K562 (cell line): Measurements from ENCODE around the gene TGFBR1. TPM values are rescaled to one million over a fixed set of nuclear protein-coding genes. Genes with fewer than 3 reads are reported as not detected.

Source experiments
- ATAC-seq: fragments of 200-7000 bp; cut with Tn5 transposase; 3 replicates; pipeline ENCODE4 v1.9.1; 2020; ENCODE audit warnings: moderate library complexity
- BruUV-seq: library from RNA; stranded (reverse); fragments of 400-500 nt; replicated peaks from 2 replicates; lab custom pipeline; 2021; lab: Mats Ljungman, UMichigan
- CTCF ChIA-PET: fragments of 300-600 bp; formaldehyde crosslinking; extraction: SDS; loops from one replicate; lab custom pipeline; 2021; ENCODE audit warnings: low intra/inter-chr PET ratio; lab: Yijun Ruan, JAX
- POLR2A ChIA-PET: fragments of 300-600, 350-650 bp; sonication (Branson Sonifier 250); formaldehyde crosslinking; extraction: SDS; loops from one replicate; lab custom pipeline; 2021; ENCODE audit warnings: antibody characterized with exemption, inconsistent platforms; lab: Yijun Ruan, JAX
- DNase-seq, 4 experiments: peaks; one replicate each; pipeline versions ENCODE4 v3.0.0 to v3.0.0-alpha.2; 2011 to 2018; ENCODE audit warnings: low spot score in 3 of 4, mixed read lengths in 3 of 4; ENCODE audit errors: extremely low read depth in 1 of 4
- FAIRE-seq: peaks from 2 replicates; lab custom pipeline; 2011; peaks lifted over from hg19 to GRCh38; lab: Jason Lieb, UNC
- H2AFZ ChIP-seq: 2 replicates; pipeline ENCODE4 v1.6.0; 2011; ENCODE audit warnings: low read depth, low read length, control low read depth, inconsistent platforms
- H3K27ac ChIP-seq: fragments of 200-600 bp; 3 replicates; pipeline ENCODE4 v1.8.0; 2011; ENCODE audit warnings: low read depth, mild to moderate bottlenecking, control low read depth, inconsistent platforms, low read length, moderate library complexity, mixed read lengths; ENCODE audit errors: extremely low read depth
- H3K27me3 ChIP-seq, 2 experiments: fragments of 300-600 bp in 1 of 2; 2 replicates in 1 of 2; 3 replicates in 1 of 2; pipeline versions ENCODE4 v1.6.0 to v1.8.0; 2011; ENCODE audit warnings: inconsistent platforms in 2 of 2, low read length in 2 of 2, mild to moderate bottlenecking in 1 of 2, mixed read lengths in 1 of 2, moderate library complexity in 1 of 2; ENCODE audit not compliant: control insufficient read depth in 2 of 2, insufficient read depth in 2 of 2
- H3K36me3 ChIP-seq: fragments of 300-600 bp; 3 replicates; pipeline ENCODE4 v1.8.0; 2011; ENCODE audit warnings: mild to moderate bottlenecking, low read length, inconsistent platforms; ENCODE audit not compliant: control insufficient read depth, insufficient read depth
- H3K4me1 ChIP-seq, 2 experiments: fragments of 200-600 bp in 1 of 2; replicated peaks in 1 of 2; 2 replicates in 1 of 2; 3 replicates in 1 of 2; pipeline versions ENCODE4 v1.5.1 to v1.8.0; 2011; ENCODE audit warnings: inconsistent platforms in 2 of 2, low read length in 2 of 2, mild to moderate bottlenecking in 1 of 2, mixed read lengths in 1 of 2, moderate library complexity in 1 of 2; ENCODE audit not compliant: control insufficient read depth in 2 of 2, insufficient read depth in 2 of 2
- H3K4me2 ChIP-seq: 2 replicates; pipeline ENCODE4 v1.6.1; 2011; ENCODE audit warnings: low read length, control low read depth, inconsistent platforms, mixed read lengths; ENCODE audit not compliant: insufficient read depth
- H3K4me3 ChIP-seq: fragments of 200-600 bp; sonication (generic), shearing (Covaris generic); 2 replicates; pipeline ENCODE4 v1.5.1; 2016; ENCODE audit warnings: control low read depth, inconsistent platforms
- H3K79me2 ChIP-seq: fragments of 200-600 bp; 3 replicates; pipeline ENCODE4 v1.8.0; 2011; ENCODE audit warnings: low read length, inconsistent platforms; ENCODE audit not compliant: control insufficient read depth, insufficient read depth
- H3K9ac ChIP-seq, 2 experiments: 2 replicates each; pipeline versions ENCODE4 v1.6.0 to v1.6.1; 2011; ENCODE audit warnings: low read depth in 2 of 2, low read length in 2 of 2, control low read depth in 1 of 2, inconsistent platforms in 1 of 2, mild to moderate bottlenecking in 1 of 2, mixed read lengths in 1 of 2; ENCODE audit not compliant: insufficient read depth in 1 of 2
- H3K9me1 ChIP-seq: one replicate; pipeline ENCODE4 v1.6.0; 2011; ENCODE audit warnings: inconsistent platforms, mild to moderate bottlenecking, low read length, moderate library complexity; ENCODE audit not compliant: control insufficient read depth, insufficient read depth
- H3K9me3 ChIP-seq: replicated peaks from 2 replicates; pipeline ENCODE4 v1.5.1; 2011; ENCODE audit warnings: low read depth, low read length, inconsistent platforms; ENCODE audit not compliant: control insufficient read depth, insufficient read depth
- H4K20me1 ChIP-seq: replicated peaks from 2 replicates; pipeline ENCODE4 v1.6.1; 2011; ENCODE audit warnings: low read length, inconsistent platforms, mixed read lengths; ENCODE audit not compliant: control insufficient read depth, insufficient read depth
- EGR1 ChIP-seq: fragments of 450-650 bp; conservative IDR thresholded peaks from 2 replicates; pipeline ENCODE4 v1.6.1; 2017; ENCODE audit warnings: mild to moderate bottlenecking
- GATA2 ChIP-seq: sonication (generic); formaldehyde crosslinking; IDR thresholded peaks from 2 replicates; pipeline ENCODE4 v1.4.0; 2020; ENCODE audit warnings: mild to moderate bottlenecking, missing genetic modification reagents
- KDM2B ChIP-seq: fragments of 250-450 bp; sonication (Bioruptor Pico); IDR thresholded peaks from 2 replicates; pipeline ENCODE4 v1.8.0; 2021; ENCODE audit warnings: mild to moderate bottlenecking, moderate library complexity
- WGBS: fragments of 100-300 bp; shearing (Covaris generic); methylation state at CpG from one replicate; pipeline ENCODE4 v1.1.6; 2016; ENCODE audit warnings: low coverage, mixed read lengths; ENCODE audit not compliant: insufficient coverage; ENCODE audit errors: missing lambda C conversion rate; 5-methylcytosine and 5-hydroxymethylcytosine counted together
- in situ Hi-C: fragments of 300-500 bp; cut with MboI; formaldehyde crosslinking; loops from 4 replicates; pipeline ENCODE4 v1.15.0; 2018; ENCODE audit warnings: inconsistent platforms, mixed read lengths
- intact Hi-C: fragments of 100-400 bp; cut with micrococcal nuclease; formaldehyde crosslinking; loops from 2 replicates; pipeline ENCODE4 v1.14.2; 2022
- polyA plus RNA-seq, 8 experiments: library from polyadenylated mRNA; depleted of rRNA in 4 of 8; stranded (reverse) in 5 of 8; unstranded in 3 of 8; fragments of >200 nt; fragmentation: Nextera tagmentation in 2 of 8; fragmentation: Illumina TruSeq in 1 of 8; extraction: Ambion mirVana in 2 of 8; extraction: Trizol in 1 of 8; gene quantifications; 2 replicates each; pipeline versions ENCODE4 v1.2.1 to v1.2.3, GENCODE V29; 2011 to 2014; ENCODE audit warnings: inconsistent platforms in 1 of 8, missing spikeins in 1 of 8
- total RNA-seq, 7 experiments: library from RNA; depleted of rRNA in 6 of 7; stranded (reverse); fragments of >200 nt in 6 of 7; fragmentation: Illumina TruSeq in 2 of 7; extraction: Trizol in 2 of 7; gene quantifications; 2 replicates each; pipeline versions ENCODE4 v1.2.1 to v1.2.3, GENCODE V29; 2011 to 2021; ENCODE audit warnings: low replicate concordance in 1 of 7
- TF ChIP-seq, protein P1 (sequence below): fragments of 250-450 bp; sonication (Bioruptor Pico); IDR thresholded peaks from 2 replicates; pipeline ENCODE4 v1.5.1; 2021; ENCODE audit warnings: mild to moderate bottlenecking

The TGFBR1 gene
- total and polyA plus RNA-seq, 9 of the 15 experiments (the other 6 are each of a cell fraction or from before 2014, with no cell fraction given), result 15.5 to 62.4 (median 42.7) TPM

DNA sequence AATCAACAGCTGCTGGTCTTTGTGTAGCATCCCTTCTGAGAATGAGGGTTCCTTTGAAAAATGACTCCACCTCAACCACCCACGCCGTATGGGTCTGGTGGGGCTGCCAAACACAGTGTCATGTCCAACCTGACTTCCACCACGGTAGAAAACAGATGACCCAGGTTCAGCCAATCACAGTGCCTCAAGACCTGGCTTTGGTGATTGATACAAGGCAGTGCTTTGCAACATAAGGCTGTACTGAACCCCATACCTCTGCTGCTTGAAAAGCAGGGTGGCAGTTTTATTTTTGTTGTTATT lies 11.5 kb upstream of the TGFBR1 start:
- no peak overlapping the region for H3K4me3 ChIP-seq

GRCh38 chr9:99095565-99095964 lies 9.3 kb upstream of the TGFBR1 start:
- ChIA-PET CTCF (no interaction called here), POLR2A (interaction anchor here (0.6 to 5.9 kb wide), 8 partner anchors 9 to 94 kb away, joined by 3 to 53 read pairs (median 4); partner anchors contain the start of gene TGFBR1)
- FAIRE-seq, result no peak
- TF ChIP-seq, protein P1, sequence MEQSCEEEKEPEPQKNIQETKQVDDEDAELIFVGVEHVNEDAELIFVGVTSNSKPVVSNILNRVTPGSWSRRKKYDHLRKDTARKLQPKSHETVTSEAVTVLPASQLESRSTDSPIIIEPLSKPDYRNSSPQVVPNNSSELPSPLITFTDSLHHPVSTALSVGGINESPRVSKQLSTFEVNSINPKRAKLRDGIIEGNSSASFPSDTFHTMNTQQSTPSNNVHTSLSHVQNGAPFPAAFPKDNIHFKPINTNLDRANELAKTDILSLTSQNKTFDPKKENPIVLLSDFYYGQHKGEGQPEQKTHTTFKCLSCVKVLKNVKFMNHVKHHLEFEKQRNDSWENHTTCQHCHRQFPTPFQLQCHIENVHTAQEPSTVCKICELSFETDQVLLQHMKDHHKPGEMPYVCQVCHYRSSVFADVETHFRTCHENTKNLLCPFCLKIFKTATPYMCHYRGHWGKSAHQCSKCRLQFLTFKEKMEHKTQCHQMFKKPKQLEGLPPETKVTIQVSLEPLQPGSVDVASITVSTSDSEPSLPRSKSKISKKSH, result no peak
- TF ChIP-seq GATA2, result peak; percentile 77
- intact Hi-C loops, result no loop called here
- Histone ChIP-seq H3K9me3 (no peaks in the 10 kb centered on the region), H3K79me2 (no peaks in the 10 kb centered on the region), H3K27me3 (no peaks in the 10 kb centered on the region), H3K4me1 (peaks cover 9 to 37% of the 10 kb centered on the region in 2 experiments), H3K4me2 (peak overlapping the region; percentile 2; the same call in 1 of the 2 replicates), H3K27ac (no peak overlapping the region), H2AFZ (peak overlapping the region; percentile 93), H3K9ac (peak overlapping the region in 1 of 2 experiments; percentile 22; a peak in 1 of 4 replicates), H3K9me1 (no peaks in the 10 kb centered on the region), H4K20me1 (no peaks in the 10 kb centered on the region), H3K4me3 (no peak overlapping the region), H3K36me3 (no peaks in the 10 kb centered on the region)
- in situ Hi-C loops, result no loop called here
- no TSS peak for BruUV-seq
- ATAC-seq, result 0 out of 3 replicates have a peak, but pooled peaks have one; percentile 7
- 14% methylated on average over 3 of the region's 3 CpGs for WGBS
- no peak for DNase-seq

More for the DNA sequence above, 11.5 kb upstream of the TGFBR1 start:
- Histone ChIP-seq H4K20me1 (no peaks in the 10 kb centered on the region), H3K9me1 (no peaks in the 10 kb centered on the region), H3K9me3 (0 out of 2 replicates have a peak, but pooled peaks cover 6% of the 10 kb centered on the region), H3K9ac (no peak overlapping the region; a peak in 2 of 4 replicates), H3K4me2 (peak overlapping the region; percentile 52), H3K36me3 (no peaks in the 10 kb centered on the region), H3K4me1 (peaks cover 9 to 37% of the 10 kb centered on the region in 2 experiments), H2AFZ (peak overlapping the region; percentile 95), H3K27me3 (no peaks in the 10 kb centered on the region), H3K79me2 (no peaks in the 10 kb centered on the region), H3K27ac (peak overlapping the region; percentile 53; the same call in 1 of the 3 replicates)
- in situ Hi-C loops, result no loop called here
- FAIRE-seq (no peak), ATAC-seq (peak; percentile 67), DNase-seq (peak in 3 of 4 experiments; percentile 37 to 61 (median 41))
- ChIA-PET POLR2A (interaction anchor here (1.5 to 5.9 kb wide), 4 partner anchors 9 to 18 kb away, joined by 6 to 53 read pairs (median 18); partner anchors contain the start of gene TGFBR1), CTCF (no interaction called here)
- BruUV-seq, result no TSS peak
- intact Hi-C loops, result no loop called here
- no peak for TF ChIP-seq KDM2B (CRISPR knock-in tag)
- peak; percentile 75 for TF ChIP-seq EGR1
- WGBS, result 30% methylated on average over 3 of the region's 3 CpGs
